ENCODE results near the gene GRAMD4.

GRAMD4 gene

DNA sequence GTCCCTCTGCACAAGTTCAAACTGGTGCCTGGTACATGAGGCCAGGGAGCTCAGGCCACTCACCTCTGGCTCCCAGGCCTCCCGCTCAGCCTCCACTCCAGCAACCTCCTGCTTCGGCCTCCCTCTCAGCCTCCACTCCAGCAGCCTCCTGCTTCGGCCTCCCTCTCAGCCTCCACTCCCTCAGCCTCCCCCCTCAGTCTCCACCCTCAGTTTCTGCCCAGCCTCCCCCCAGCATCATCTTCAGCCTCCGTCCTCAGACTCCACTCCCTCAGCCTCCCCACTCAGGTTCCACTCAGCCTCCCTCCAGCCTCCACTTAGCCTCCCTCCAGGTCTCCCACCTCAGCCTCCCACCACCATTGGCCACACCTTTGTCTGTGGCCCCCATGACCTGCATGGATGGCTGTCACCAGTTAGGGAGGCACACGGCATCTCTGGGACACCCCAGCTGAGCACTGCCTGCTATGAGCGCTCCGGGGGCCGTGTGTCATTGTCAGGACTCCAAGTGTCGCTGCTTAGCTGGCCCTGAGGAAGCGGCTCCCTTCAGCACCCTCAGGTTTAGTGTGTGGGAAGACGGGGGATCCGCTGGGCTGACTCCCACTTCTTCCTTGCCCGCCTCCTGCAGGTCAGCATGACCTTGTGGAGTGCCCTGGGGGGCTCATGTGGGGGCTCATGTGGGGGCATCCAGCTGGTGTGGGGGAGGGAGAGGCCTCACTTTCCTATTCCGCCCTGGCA, 39.0 kb downstream of the GRAMD4 start:
- ChIA-PET CTCF (no interaction called here), POLR2A (ENCODE audit: low non-redundant PET) (no interaction called here)
- no peak for DNase-seq (ENCODE audit: low spot score)
- TF ChIP-seq, protein P1, sequence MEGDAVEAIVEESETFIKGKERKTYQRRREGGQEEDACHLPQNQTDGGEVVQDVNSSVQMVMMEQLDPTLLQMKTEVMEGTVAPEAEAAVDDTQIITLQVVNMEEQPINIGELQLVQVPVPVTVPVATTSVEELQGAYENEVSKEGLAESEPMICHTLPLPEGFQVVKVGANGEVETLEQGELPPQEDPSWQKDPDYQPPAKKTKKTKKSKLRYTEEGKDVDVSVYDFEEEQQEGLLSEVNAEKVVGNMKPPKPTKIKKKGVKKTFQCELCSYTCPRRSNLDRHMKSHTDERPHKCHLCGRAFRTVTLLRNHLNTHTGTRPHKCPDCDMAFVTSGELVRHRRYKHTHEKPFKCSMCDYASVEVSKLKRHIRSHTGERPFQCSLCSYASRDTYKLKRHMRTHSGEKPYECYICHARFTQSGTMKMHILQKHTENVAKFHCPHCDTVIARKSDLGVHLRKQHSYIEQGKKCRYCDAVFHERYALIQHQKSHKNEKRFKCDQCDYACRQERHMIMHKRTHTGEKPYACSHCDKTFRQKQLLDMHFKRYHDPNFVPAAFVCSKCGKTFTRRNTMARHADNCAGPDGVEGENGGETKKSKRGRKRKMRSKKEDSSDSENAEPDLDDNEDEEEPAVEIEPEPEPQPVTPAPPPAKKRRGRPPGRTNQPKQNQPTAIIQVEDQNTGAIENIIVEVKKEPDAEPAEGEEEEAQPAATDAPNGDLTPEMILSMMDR (conservative IDR thresholded peaks at IDR 0.05; ENCODE audit: low read depth): no peak
- peak overlapping the region; percentile 77 for H3K27ac ChIP-seq

DNA sequence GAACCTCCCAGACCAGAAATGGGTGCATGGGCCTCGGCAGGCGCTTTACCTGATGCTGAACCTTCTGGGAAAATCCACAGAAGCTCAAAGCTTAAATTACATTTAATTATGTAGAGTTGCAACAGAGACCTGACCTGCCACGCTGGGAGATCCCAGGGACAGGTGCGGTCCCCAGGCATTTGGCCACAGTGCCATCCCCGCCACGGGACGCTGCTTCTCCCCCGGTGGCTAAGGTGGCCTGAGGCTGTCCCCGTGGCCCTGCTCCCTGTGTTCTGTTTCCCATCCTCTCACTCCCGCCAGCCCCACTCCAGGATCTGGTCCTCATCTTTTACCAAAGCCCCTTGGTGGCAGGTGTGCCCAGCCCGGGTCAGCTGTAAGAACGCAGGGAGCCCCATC, 39.6 kb downstream of the GRAMD4 start:
- H3K27ac ChIP-seq: no peak overlapping the region; the same call in 1 of the 2 replicates
- ChIA-PET CTCF (no interaction called here), POLR2A (ENCODE audit: low non-redundant PET) (no interaction called here)
- TF ChIP-seq, protein P1 (conservative IDR thresholded peaks at IDR 0.05; ENCODE audit: low read depth): no peak
- DNase-seq (ENCODE audit: low spot score): no peak

DNA sequence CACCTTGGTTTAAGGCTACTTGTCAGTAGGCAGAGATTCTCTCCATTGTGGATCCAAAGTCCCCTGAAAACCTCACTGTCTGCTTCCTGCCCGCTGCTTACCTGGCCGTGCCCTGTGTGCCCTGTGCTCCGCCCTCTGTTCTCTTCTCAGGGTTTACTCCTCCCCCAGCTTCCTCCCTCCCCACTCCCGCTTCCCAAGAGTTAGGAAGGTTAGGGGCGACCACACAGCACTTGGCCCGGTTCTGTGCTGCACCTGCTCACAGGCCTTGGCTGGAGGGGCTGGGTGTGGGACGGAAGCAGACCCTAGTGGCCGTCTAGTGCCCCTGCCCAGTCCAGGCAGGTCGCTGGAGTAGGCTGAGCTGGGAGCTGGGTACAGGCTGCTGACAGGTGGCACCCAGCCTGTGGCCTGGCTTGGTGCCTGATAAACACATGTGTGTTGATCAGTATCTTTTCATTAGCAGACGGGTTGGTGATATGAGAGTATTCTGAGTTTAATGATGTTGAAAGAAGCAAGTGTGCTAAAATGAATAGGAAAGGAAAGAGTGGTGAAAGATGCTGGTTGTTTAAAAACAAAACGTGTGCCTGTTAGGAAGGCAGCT, 40.5 kb downstream of the GRAMD4 start:
- H3K27ac ChIP-seq: peak overlapping the region; percentile 48
- DNase-seq (ENCODE audit: low spot score): no peak
- ChIA-PET POLR2A (ENCODE audit: low non-redundant PET) (no interaction called here), CTCF (no interaction called here)
- TF ChIP-seq, protein P1 (conservative IDR thresholded peaks at IDR 0.05; ENCODE audit: low read depth): no peak

DNA sequence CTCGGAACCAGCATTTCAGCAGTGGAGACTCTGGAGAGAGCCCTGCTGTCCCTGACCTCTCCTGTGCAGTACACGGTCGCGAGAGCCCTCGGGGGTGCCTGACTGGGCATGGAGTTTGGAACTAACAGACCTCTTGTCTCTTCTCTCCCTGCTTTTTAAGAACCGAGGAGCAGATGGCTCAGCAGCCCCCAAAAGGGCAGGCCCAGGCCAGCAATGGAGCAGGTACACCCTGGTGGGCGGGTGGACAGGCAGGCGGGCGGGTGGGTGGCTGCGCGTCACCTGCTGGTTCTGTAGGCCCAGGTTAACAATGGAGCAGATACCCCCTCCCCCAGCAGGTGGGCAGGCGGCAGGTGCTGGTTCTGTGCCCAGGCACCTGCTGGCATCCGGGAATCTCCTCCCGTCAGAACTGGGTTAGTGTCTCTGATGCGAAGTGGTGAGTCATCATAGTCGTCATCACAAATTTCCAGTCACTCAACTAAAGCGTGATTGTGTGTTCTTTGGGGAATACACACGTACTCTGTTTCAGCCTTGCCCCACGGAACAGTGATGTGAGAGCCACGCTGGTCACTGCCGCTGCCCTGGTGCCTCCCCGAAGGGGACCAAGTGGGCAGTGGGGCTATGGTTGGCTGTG, 41.1 kb downstream of the GRAMD4 start:
- TF ChIP-seq, protein P1 (conservative IDR thresholded peaks at IDR 0.05; ENCODE audit: low read depth): no peak
- POLR2A ChIA-PET (ENCODE audit: low non-redundant PET): no interaction called here
- peak overlapping the region; percentile 48 for H3K27ac ChIP-seq
- peak; percentile 63 for DNase-seq (ENCODE audit: low spot score)
- CTCF ChIA-PET: interaction anchor here (0.5 kb wide), 1 partner anchor 572 kb away, joined by 3 read pairs; no protein-coding TSS in a partner anchor

DNA sequence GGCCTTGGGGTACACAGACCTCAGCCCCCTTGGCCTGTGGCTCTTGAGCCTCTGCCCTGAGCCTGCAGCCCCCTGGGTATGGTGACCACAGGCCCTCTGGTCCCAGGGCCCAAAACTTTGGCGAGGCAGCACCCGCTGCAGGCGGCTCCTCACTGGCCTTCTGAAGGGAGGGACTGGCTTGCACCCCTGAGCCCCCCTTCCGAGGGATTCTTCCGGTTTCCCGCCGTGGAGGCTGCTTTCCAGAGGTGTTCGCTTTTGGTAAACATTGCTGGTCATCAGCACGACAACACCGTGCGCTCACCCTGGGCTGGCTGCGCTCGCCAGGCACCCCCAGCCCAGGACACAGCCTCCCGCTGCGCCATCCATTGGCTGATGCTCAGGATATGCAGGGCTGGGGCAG, 42.0 kb downstream of the GRAMD4 start:
- H3K27ac ChIP-seq: no peak overlapping the region
- TF ChIP-seq, protein P1 (conservative IDR thresholded peaks at IDR 0.05; ENCODE audit: low read depth): no peak
- no peak for DNase-seq (ENCODE audit: low spot score)
- POLR2A ChIA-PET (ENCODE audit: low non-redundant PET): no interaction called here
- CTCF ChIA-PET: interaction anchor here (0.5 kb wide), 1 partner anchor 573 kb away, joined by 3 read pairs; no protein-coding TSS in a partner anchor

DNA sequence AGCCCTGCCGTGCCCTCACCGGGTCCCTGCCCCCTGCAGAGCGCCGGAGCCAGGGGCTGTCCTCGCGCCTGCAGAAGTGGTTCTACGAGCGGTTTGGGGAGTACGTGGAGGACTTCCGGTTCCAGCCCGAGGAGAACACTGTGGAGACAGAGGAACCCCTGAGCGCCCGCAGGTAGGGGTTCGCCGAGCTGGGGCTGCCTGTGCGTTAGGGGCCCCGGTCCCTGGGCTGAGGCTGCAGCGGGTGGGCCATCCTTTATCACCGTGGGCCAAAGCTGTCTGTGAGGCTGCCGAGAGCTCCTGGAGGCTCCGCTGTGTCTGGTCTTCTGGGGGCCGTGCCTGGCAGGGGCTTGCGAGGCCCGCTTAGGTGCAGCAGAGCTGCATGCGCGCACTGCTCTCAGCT, 42.8 kb downstream of the GRAMD4 start:
- ChIA-PET CTCF (no interaction called here), POLR2A (ENCODE audit: low non-redundant PET) (no interaction called here)
- TF ChIP-seq, protein P1 (conservative IDR thresholded peaks at IDR 0.05; ENCODE audit: low read depth): no peak
- no peak overlapping the region for H3K27ac ChIP-seq
- no peak for DNase-seq (ENCODE audit: low spot score)

Data from RWPE1 (cell line).